Adrenal gland (tissue), 5 donors: ENCODE measurements around the gene LRRK1.

Experiments used
- CTCF ChIP-seq, 6 experiments: fragments of 450-650 bp in 4 of 6; fragments of 200-600 bp in 2 of 6; sonication (generic) in 1 of 6; IDR thresholded peaks; 1 replicate in 5 of 6; 2 replicates in 1 of 6; pipeline versions ENCODE4 v1.5.1 to v1.8.0; 2016 to 2021; ENCODE audit warnings: antibody characterized with exemption in 6 of 6, mild to moderate bottlenecking in 2 of 6, moderate library complexity in 1 of 6
- POLR2A ChIP-seq, 2 donors: fragments of 450-650 bp; IDR thresholded peaks; one replicate each; pipeline ENCODE4 v1.6.1; 2017; ENCODE audit warnings: antibody characterized with exemption in 2 of 2, mild to moderate bottlenecking in 2 of 2, moderate library complexity in 1 of 2
- donor health status: DM: no; HTN: no; CAD: no.

GRCh38 chr15:101102746-101103145 is 183.6 kb downstream of the LRRK1 start:
- TF ChIP-seq CTCF (IDR thresholded peaks at IDR 0.05) (no peak), POLR2A (IDR thresholded peaks at IDR 0.05) (no peak)
